Measurements from ENCODE around the gene PTPRJ.

- TF ChIP-seq CTCF (conservative IDR thresholded peaks at IDR 0.05) (no peak), EZH2 (IDR thresholded peaks at IDR 0.05; ENCODE audit: low read depth) (no peak)
Measured at GRCh38 chr11:47940904-47941649, 39.3 kb upstream of the PTPRJ start.

Measured in PC-9 (cell line).